ENCODE data around the gene CGREF1. TPM values are rescaled to one million over a fixed set of nuclear protein-coding genes. Genes with fewer than 3 reads are reported as not detected.

The CGREF1 gene
- total and polyA plus RNA-seq, 2 donors (not counting 3 experiments of a cell fraction or from before 2014, with no cell fraction given) = 2.9 to 5.8 TPM

GRCh38 chr2:27082773-27083409 lies 36.0 kb downstream of the CGREF1 start:
- no peak overlapping the region for H3K27ac ChIP-seq (ENCODE audit: insufficient read depth, low read depth, low read length)
- intact Hi-C loops (cut with micrococcal nuclease) = no loop called here
- DNase-seq (ENCODE audit: low read depth, low spot score) (no peak), FAIRE-seq (no peak)
- H2AFZ ChIP-seq (ENCODE audit: low read depth, low read length) = no peak overlapping the region
- H3K27me3 ChIP-seq (ENCODE audit: control insufficient read depth in 2 of 2, insufficient read depth in 2 of 2, low read length in 2 of 2) = no peaks in the 10 kb centered on the region
- no peak overlapping the region for H3K9ac ChIP-seq (replicated peaks; ENCODE audit: extremely low read depth, insufficient read depth, low read length)
- dilution Hi-C loops (cut with MboI; ENCODE audit: extremely low pct_ligation_motif_present, low sequenced_read_pairs) = no loop called here
- no peaks in the 10 kb centered on the region for H3K36me3 ChIP-seq (ENCODE audit: control insufficient read depth in 2 of 2, extremely low read depth in 1 of 2, insufficient read depth in 2 of 2, low read length in 2 of 2)
- no peak overlapping the region for H3K4me3 ChIP-seq (replicated peaks in 1 of 3; ENCODE audit: insufficient read depth in 1 of 3, low read depth in 1 of 3, low read length in 3 of 3)
- no TSS peak for BruUV-seq (replicated peaks)
- POLR2A ChIA-PET = interaction anchor here (0.6 kb wide), 1 partner anchor 22 kb away, joined by 3 read pairs; no protein-coding TSS in a partner anchor
- H3K4me2 ChIP-seq (ENCODE audit: insufficient read depth, low read length) = no peak overlapping the region
- H4K20me1 ChIP-seq (replicated peaks; ENCODE audit: control insufficient read depth, extremely low read depth, insufficient read depth, low read length) = no peaks in the 10 kb centered on the region
- no peaks in the 10 kb centered on the region for H3K79me2 ChIP-seq (ENCODE audit: control insufficient read depth, insufficient read depth, low read length)
- peaks cover 12% of the 10 kb centered on the region for H3K4me1 ChIP-seq (ENCODE audit: control insufficient read depth, extremely low read depth, insufficient read depth, low read length)
- no peaks in the 10 kb centered on the region for H3K9me3 ChIP-seq (replicated peaks; ENCODE audit: control insufficient read depth, insufficient read depth, low read length)
- CTCF ChIA-PET = interaction anchor here (1.2 to 6.0 kb wide), 5 partner anchors 9 to 121 kb away, joined by 3 to 55 read pairs (median 27); partner anchors contain the start of genes AGBL5 and OST4
- H3K9me1 ChIP-seq (replicated peaks; ENCODE audit: control insufficient read depth, extremely low read depth, insufficient read depth, low read length) = no peaks in the 10 kb centered on the region
- TF ChIP-seq, protein P1, sequence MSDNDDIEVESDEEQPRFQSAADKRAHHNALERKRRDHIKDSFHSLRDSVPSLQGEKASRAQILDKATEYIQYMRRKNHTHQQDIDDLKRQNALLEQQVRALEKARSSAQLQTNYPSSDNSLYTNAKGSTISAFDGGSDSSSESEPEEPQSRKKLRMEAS (IDR thresholded peaks at IDR 0.05; ENCODE audit: insufficient read depth, insufficient read length) = no peak
- TF ChIP-seq FOS (IDR thresholded peaks at IDR 0.05; ENCODE audit: borderline replicate concordance, insufficient read depth, low read length) = no peak

- no peak overlapping the region for H2AFZ ChIP-seq (ENCODE audit: low read depth, low read length)
Measured at GRCh38 chr2:27081984-27082772, 36.8 kb downstream of the CGREF1 start.

More at GRCh38 chr2:27081984-27082772, 36.8 kb downstream of the CGREF1 start:
- Histone ChIP-seq H3K4me2 (ENCODE audit: insufficient read depth, low read length) (no peak overlapping the region), H3K4me1 (ENCODE audit: control insufficient read depth, extremely low read depth, insufficient read depth, low read length) (peaks cover 12% of the 10 kb centered on the region), H3K27me3 (ENCODE audit: control insufficient read depth in 2 of 2, insufficient read depth in 2 of 2, low read length in 2 of 2) (no peaks in the 10 kb centered on the region), H4K20me1 (replicated peaks; ENCODE audit: control insufficient read depth, extremely low read depth, insufficient read depth, low read length) (no peaks in the 10 kb centered on the region), H3K36me3 (ENCODE audit: control insufficient read depth in 2 of 2, extremely low read depth in 1 of 2, insufficient read depth in 2 of 2, low read length in 2 of 2) (no peaks in the 10 kb centered on the region), H3K27ac (ENCODE audit: insufficient read depth, low read depth, low read length) (no peak overlapping the region), H3K9ac (replicated peaks; ENCODE audit: extremely low read depth, insufficient read depth, low read length) (no peak overlapping the region), H3K79me2 (ENCODE audit: control insufficient read depth, insufficient read depth, low read length) (no peaks in the 10 kb centered on the region), H3K9me3 (replicated peaks; ENCODE audit: control insufficient read depth, insufficient read depth, low read length) (no peaks in the 10 kb centered on the region), H3K4me3 (replicated peaks in 1 of 3; ENCODE audit: insufficient read depth in 1 of 3, low read depth in 1 of 3, low read length in 3 of 3) (no peak overlapping the region), H3K9me1 (replicated peaks; ENCODE audit: control insufficient read depth, extremely low read depth, insufficient read depth, low read length) (no peaks in the 10 kb centered on the region)
- DNase-seq (ENCODE audit: low read depth, low spot score) (no peak), FAIRE-seq (no peak)
- intact Hi-C loops (cut with micrococcal nuclease) (loop anchor here (1.0 kb wide), 3 partner anchors 11 to 50 kb away; partner anchors contain the start of genes OST4 and TMEM214), dilution Hi-C loops (cut with MboI; ENCODE audit: extremely low pct_ligation_motif_present, low sequenced_read_pairs) (no loop called here)
- CTCF ChIA-PET = interaction anchor here (0.5 to 4.2 kb wide), 7 partner anchors 8 to 221 kb away, joined by 3 to 55 read pairs (median 7); partner anchors contain the start of gene AGBL5
- TF ChIP-seq POLR2AphosphoS5 (IDR thresholded peaks at IDR 0.05; ENCODE audit: insufficient read depth, low read depth, low read length) = no peak
- TF ChIP-seq, protein P2, sequence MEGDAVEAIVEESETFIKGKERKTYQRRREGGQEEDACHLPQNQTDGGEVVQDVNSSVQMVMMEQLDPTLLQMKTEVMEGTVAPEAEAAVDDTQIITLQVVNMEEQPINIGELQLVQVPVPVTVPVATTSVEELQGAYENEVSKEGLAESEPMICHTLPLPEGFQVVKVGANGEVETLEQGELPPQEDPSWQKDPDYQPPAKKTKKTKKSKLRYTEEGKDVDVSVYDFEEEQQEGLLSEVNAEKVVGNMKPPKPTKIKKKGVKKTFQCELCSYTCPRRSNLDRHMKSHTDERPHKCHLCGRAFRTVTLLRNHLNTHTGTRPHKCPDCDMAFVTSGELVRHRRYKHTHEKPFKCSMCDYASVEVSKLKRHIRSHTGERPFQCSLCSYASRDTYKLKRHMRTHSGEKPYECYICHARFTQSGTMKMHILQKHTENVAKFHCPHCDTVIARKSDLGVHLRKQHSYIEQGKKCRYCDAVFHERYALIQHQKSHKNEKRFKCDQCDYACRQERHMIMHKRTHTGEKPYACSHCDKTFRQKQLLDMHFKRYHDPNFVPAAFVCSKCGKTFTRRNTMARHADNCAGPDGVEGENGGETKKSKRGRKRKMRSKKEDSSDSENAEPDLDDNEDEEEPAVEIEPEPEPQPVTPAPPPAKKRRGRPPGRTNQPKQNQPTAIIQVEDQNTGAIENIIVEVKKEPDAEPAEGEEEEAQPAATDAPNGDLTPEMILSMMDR (IDR thresholded peaks at IDR 0.05; ENCODE audit: extremely low read depth in 1 of 2, insufficient read depth in 1 of 2, low read depth in 1 of 2, low read length in 2 of 2) = no peak
- TF ChIP-seq EZH2 (IDR thresholded peaks at IDR 0.05; ENCODE audit: borderline replicate concordance, low read depth, low read length, severe bottlenecking) = no peak
- no peak for TF ChIP-seq GATA2 (IDR thresholded peaks at IDR 0.05; ENCODE audit: insufficient read depth, insufficient read length, low read depth, low read length)
- TF ChIP-seq, protein P1 (IDR thresholded peaks at IDR 0.05; ENCODE audit: insufficient read depth, insufficient read length) = no peak
- no peak for TF ChIP-seq MYC (IDR thresholded peaks at IDR 0.05; ENCODE audit: low read depth, low read length)
- TF ChIP-seq POLR2A (IDR thresholded peaks at IDR 0.05; ENCODE audit: low read depth, low read length) = no peak
- no peak for TF ChIP-seq JUN (IDR thresholded peaks at IDR 0.05; ENCODE audit: borderline replicate concordance, insufficient read depth, insufficient read length, low read depth)
- no peak for TF ChIP-seq FOS (IDR thresholded peaks at IDR 0.05; ENCODE audit: borderline replicate concordance, insufficient read depth, low read length)
- no TSS peak for BruUV-seq (replicated peaks)
- POLR2A ChIA-PET = interaction anchor here (0.6 to 1.0 kb wide), 3 partner anchors 9 to 197 kb away, joined by 3 to 4 read pairs (median 3); no protein-coding TSS in a partner anchor

Data from endothelial cell of umbilical vein (primary cell).